Endothelial cell of umbilical vein (primary cell): Measurements from ENCODE around the gene PRKCZ. TPM values are rescaled to one million over a fixed set of nuclear protein-coding genes. Genes with fewer than 3 reads are reported as not detected.

Source experiments
- BruUV-seq: library from RNA; stranded (reverse); fragments of 400-500 nt; replicated peaks from 2 replicates; lab custom pipeline; 2021; lab: Mats Ljungman, UMichigan
- CTCF ChIA-PET: fragments of 300-600, 350-600 bp; sonication (Branson Sonifier 250); formaldehyde crosslinking; loops from one replicate; lab custom pipeline; 2021; ENCODE audit warnings: antibody characterized with exemption, inconsistent platforms; lab: Charles Lee
- POLR2A ChIA-PET: fragments of 300-600, 350-600 bp; sonication (Branson Sonifier 250); formaldehyde crosslinking; loops from one replicate; lab custom pipeline; 2021; ENCODE audit warnings: antibody characterized with exemption, inconsistent platforms; lab: Charles Lee
- DNase-seq: peaks from one replicate; pipeline ENCODE4 v3.0.0-alpha.2; 2011; ENCODE audit warnings: low read depth, low spot score
- FAIRE-seq: peaks from 2 replicates; lab custom pipeline; 2011; peaks lifted over from hg19 to GRCh38; lab: Jason Lieb, UNC
- H2AFZ ChIP-seq: 2 replicates; pipeline ENCODE4 v1.6.0; 2012; ENCODE audit warnings: low read depth, low read length, control low read depth, inconsistent platforms
- H3K27ac ChIP-seq: 2 replicates; pipeline ENCODE4 v1.5.1; 2011; ENCODE audit warnings: low read depth, mild to moderate bottlenecking, control low read depth, low read length, moderate library complexity; ENCODE audit not compliant: insufficient read depth
- H3K27me3 ChIP-seq, 2 experiments: 2 replicates each; pipeline versions ENCODE4 v1.6.0 to v1.6.1; 2011; ENCODE audit warnings: low read length in 2 of 2, mixed read lengths in 1 of 2; ENCODE audit not compliant: control insufficient read depth in 2 of 2, insufficient read depth in 2 of 2
- H3K36me3 ChIP-seq, 2 experiments: 2 replicates in 1 of 2; 3 replicates in 1 of 2; pipeline ENCODE4 v1.5.1; 2011; ENCODE audit warnings: low read length in 2 of 2, mild to moderate bottlenecking in 1 of 2, moderate library complexity in 1 of 2; ENCODE audit not compliant: control insufficient read depth in 2 of 2, insufficient read depth in 2 of 2; ENCODE audit errors: extremely low read depth in 1 of 2
- H3K4me1 ChIP-seq: 3 replicates; pipeline ENCODE4 v1.5.1; 2011; ENCODE audit warnings: mild to moderate bottlenecking, low read length; ENCODE audit not compliant: control insufficient read depth, insufficient read depth; ENCODE audit errors: extremely low read depth
- H3K4me2 ChIP-seq: 2 replicates; pipeline ENCODE4 v1.6.1; 2011; ENCODE audit warnings: low read length, control low read depth, mixed read lengths; ENCODE audit not compliant: insufficient read depth
- H3K4me3 ChIP-seq, 3 experiments: fragments of 200-600 bp in 1 of 3; sonication (generic), shearing (Covaris generic) in 1 of 3; replicated peaks in 1 of 3; 2 replicates each; pipeline ENCODE4 v1.5.1; 2011 to 2016; ENCODE audit warnings: control low read depth in 3 of 3, low read length in 3 of 3, mild to moderate bottlenecking in 2 of 3, inconsistent platforms in 1 of 3, low read depth in 1 of 3, moderate library complexity in 1 of 3; ENCODE audit not compliant: insufficient read depth in 1 of 3
- H3K79me2 ChIP-seq: 2 replicates; pipeline ENCODE4 v1.6.0; 2012; ENCODE audit warnings: low read length, inconsistent platforms; ENCODE audit not compliant: control insufficient read depth, insufficient read depth
- H3K9ac ChIP-seq: replicated peaks from 2 replicates; pipeline ENCODE3; 2011; ENCODE audit warnings: low read length, control low read depth; ENCODE audit not compliant: insufficient read depth; ENCODE audit errors: extremely low read depth
- H3K9me1 ChIP-seq: replicated peaks from 3 replicates; pipeline ENCODE4 v1.6.0; 2011; ENCODE audit warnings: mild to moderate bottlenecking, low read length; ENCODE audit not compliant: control insufficient read depth, insufficient read depth; ENCODE audit errors: extremely low read depth
- H3K9me3 ChIP-seq: replicated peaks from 2 replicates; pipeline ENCODE4 v1.5.1; 2012; ENCODE audit warnings: low read length, inconsistent platforms; ENCODE audit not compliant: control insufficient read depth, insufficient read depth
- H4K20me1 ChIP-seq: replicated peaks from 2 replicates; pipeline ENCODE3; 2011; ENCODE audit warnings: mild to moderate bottlenecking, low read length; ENCODE audit not compliant: control insufficient read depth, insufficient read depth; ENCODE audit errors: extremely low read depth
- EZH2 ChIP-seq: IDR thresholded peaks from 2 replicates; pipeline ENCODE4 v1.6.1; 2012; ENCODE audit warnings: borderline replicate concordance, low read depth, mild to moderate bottlenecking, moderate library complexity, low read length, inconsistent platforms; ENCODE audit not compliant: severe bottlenecking
- FOS ChIP-seq: IDR thresholded peaks from 2 replicates; pipeline ENCODE4 v1.6.1; 2011; ENCODE audit warnings: mild to moderate bottlenecking, low read length, moderate library complexity, borderline replicate concordance; ENCODE audit not compliant: insufficient read depth
- GATA2 ChIP-seq: IDR thresholded peaks from 2 replicates; pipeline ENCODE4 v1.7.0; 2011; ENCODE audit warnings: low read depth, mild to moderate bottlenecking, moderate library complexity, mixed read lengths, low read length; ENCODE audit not compliant: insufficient read length, insufficient read depth
- JUN ChIP-seq: IDR thresholded peaks from 2 replicates; pipeline ENCODE4 v1.6.1; 2011; ENCODE audit warnings: borderline replicate concordance, low read depth; ENCODE audit not compliant: insufficient read length, insufficient read depth
- MAX ChIP-seq: IDR thresholded peaks from 2 replicates; pipeline ENCODE4 v1.6.1; 2011; ENCODE audit not compliant: insufficient read depth, insufficient read length
- MYC ChIP-seq: IDR thresholded peaks from one replicate; pipeline ENCODE4 v1.6.1; 2011; ENCODE audit warnings: mild to moderate bottlenecking, low read depth, low read length
- POLR2A ChIP-seq: IDR thresholded peaks from 2 replicates; pipeline ENCODE4 v1.6.1; 2012; ENCODE audit warnings: low read depth, mild to moderate bottlenecking, control low read depth, low read length
- POLR2AphosphoS5 ChIP-seq: IDR thresholded peaks from 2 replicates; pipeline ENCODE4 v1.6.1; 2012; ENCODE audit warnings: low read depth, mild to moderate bottlenecking, control low read depth, low read length, moderate library complexity; ENCODE audit not compliant: insufficient read depth
- dilution Hi-C: fragments of 300-500 bp; cut with MboI; formaldehyde crosslinking; loops from one replicate; pipeline ENCODE4 v1.15.0; 2019; ENCODE audit warnings: low sequenced_read_pairs; ENCODE audit not compliant: extremely low pct_ligation_motif_present
- intact Hi-C: fragments of 100-400 bp; cut with micrococcal nuclease; formaldehyde crosslinking; loops from one replicate; pipeline ENCODE4 v1.10.0; 2022
- polyA plus RNA-seq, 4 experiments: library from polyadenylated mRNA; depleted of rRNA in 3 of 4; stranded (reverse) in 3 of 4; unstranded in 1 of 4; fragments of >200 nt; gene quantifications; 2 replicates each; pipeline versions ENCODE4 v1.2.1 to v1.2.3, GENCODE V29; 2011 to 2012; ENCODE audit warnings: missing spikeins in 1 of 4
- total RNA-seq: library from RNA; stranded (reverse); gene quantifications from 2 replicates; pipeline ENCODE4 v1.2.3, GENCODE V29; 2021
- TF ChIP-seq, protein P1 (sequence below), 2 donors: IDR thresholded peaks; 1 replicate in 1 of 2; 2 replicates in 1 of 2; pipeline ENCODE4 v1.5.1; 2011; ENCODE audit warnings: low read length in 2 of 2, mild to moderate bottlenecking in 2 of 2, moderate library complexity in 2 of 2, control low read depth in 1 of 2, inconsistent platforms in 1 of 2, low read depth in 1 of 2; ENCODE audit not compliant: insufficient read depth in 1 of 2; ENCODE audit errors: extremely low read depth in 1 of 2

The PRKCZ gene
- total and polyA plus RNA-seq, 2 donors (not counting 3 experiments of a cell fraction or from before 2014, with no cell fraction given): 0.22 to 1.7 TPM

- intact Hi-C loops: loop anchor here (1.0 to 10.0 kb wide), 3 partner anchors 56 to 1235 kb away; no protein-coding TSS in a partner anchor
- dilution Hi-C loops: loop anchor here (10.0 kb wide), 1 partner anchor 185 kb away; no protein-coding TSS in a partner anchor
These were observed 139.5 kb downstream of the PRKCZ start for GRCh38 chr1:2189459-2190425.

GRCh38 chr1:2190491-2190976 is 140.3 kb downstream of the PRKCZ start:
- POLR2A ChIA-PET: interaction anchor here (0.9 kb wide), 1 partner anchor 170 kb away, joined by 3 read pairs; no protein-coding TSS in a partner anchor
- CTCF ChIA-PET: interaction anchor here (1.1 to 2.9 kb wide), 3 partner anchors 58 to 191 kb away, joined by 5 to 37 read pairs (median 6); no protein-coding TSS in a partner anchor
- no peaks in the 10 kb centered on the region for H3K36me3 ChIP-seq
- no peaks in the 10 kb centered on the region for H3K9me1 ChIP-seq
- intact Hi-C loops: loop anchor here (1.0 to 10.0 kb wide), 2 partner anchors 358 to 1234 kb away; no protein-coding TSS in a partner anchor
- dilution Hi-C loops: loop anchor here (10.0 kb wide), 1 partner anchor 184 kb away; no protein-coding TSS in a partner anchor
- H2AFZ ChIP-seq: no peak overlapping the region
- H3K27me3 ChIP-seq: no peaks in the 10 kb centered on the region
- no peaks in the 10 kb centered on the region for H3K9me3 ChIP-seq
- H4K20me1 ChIP-seq: no peaks in the 10 kb centered on the region
- BruUV-seq: no TSS peak
- DNase-seq (no peak), FAIRE-seq (no peak)
- H3K9ac ChIP-seq: no peak overlapping the region
- no peak overlapping the region for H3K4me2 ChIP-seq
- peaks cover 18% of the 10 kb centered on the region for H3K4me1 ChIP-seq
- TF ChIP-seq FOS: no peak
- TF ChIP-seq GATA2: no peak
- TF ChIP-seq EZH2: no peak
- no peak for TF ChIP-seq POLR2A
- TF ChIP-seq MAX: no peak
- no peak for TF ChIP-seq JUN
- TF ChIP-seq, protein P1, sequence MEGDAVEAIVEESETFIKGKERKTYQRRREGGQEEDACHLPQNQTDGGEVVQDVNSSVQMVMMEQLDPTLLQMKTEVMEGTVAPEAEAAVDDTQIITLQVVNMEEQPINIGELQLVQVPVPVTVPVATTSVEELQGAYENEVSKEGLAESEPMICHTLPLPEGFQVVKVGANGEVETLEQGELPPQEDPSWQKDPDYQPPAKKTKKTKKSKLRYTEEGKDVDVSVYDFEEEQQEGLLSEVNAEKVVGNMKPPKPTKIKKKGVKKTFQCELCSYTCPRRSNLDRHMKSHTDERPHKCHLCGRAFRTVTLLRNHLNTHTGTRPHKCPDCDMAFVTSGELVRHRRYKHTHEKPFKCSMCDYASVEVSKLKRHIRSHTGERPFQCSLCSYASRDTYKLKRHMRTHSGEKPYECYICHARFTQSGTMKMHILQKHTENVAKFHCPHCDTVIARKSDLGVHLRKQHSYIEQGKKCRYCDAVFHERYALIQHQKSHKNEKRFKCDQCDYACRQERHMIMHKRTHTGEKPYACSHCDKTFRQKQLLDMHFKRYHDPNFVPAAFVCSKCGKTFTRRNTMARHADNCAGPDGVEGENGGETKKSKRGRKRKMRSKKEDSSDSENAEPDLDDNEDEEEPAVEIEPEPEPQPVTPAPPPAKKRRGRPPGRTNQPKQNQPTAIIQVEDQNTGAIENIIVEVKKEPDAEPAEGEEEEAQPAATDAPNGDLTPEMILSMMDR (IDR thresholded peaks at IDR 0.05; ENCODE audit: extremely low read depth in 1 of 2, insufficient read depth in 1 of 2, low read depth in 1 of 2, low read length in 2 of 2): no peak
- no peak for TF ChIP-seq MYC
- no peak for TF ChIP-seq POLR2AphosphoS5
- no peak overlapping the region for H3K4me3 ChIP-seq
- H3K27ac ChIP-seq: peak overlapping the region; percentile 69
- H3K79me2 ChIP-seq: peaks cover 13% of the 10 kb centered on the region

More at GRCh38 chr1:2189459-2190425, 139.5 kb downstream of the PRKCZ start:
- Histone ChIP-seq H3K36me3 (no peaks in the 10 kb centered on the region), H3K9me1 (no peaks in the 10 kb centered on the region), H3K27ac (peak overlapping the region; percentile 78), H2AFZ (peak overlapping the region; percentile 97), H3K9me3 (no peaks in the 10 kb centered on the region), H4K20me1 (no peaks in the 10 kb centered on the region), H3K4me3 (peak overlapping the region; percentile 39 to 54 (median 39)), H3K4me2 (peak overlapping the region; percentile 85), H3K27me3 (no peaks in the 10 kb centered on the region), H3K79me2 (peaks cover 13% of the 10 kb centered on the region), H3K9ac (peak overlapping the region; percentile 65), H3K4me1 (peaks cover 18% of the 10 kb centered on the region)
- DNase-seq: peak; percentile 96
- FAIRE-seq: peak; percentile 94
- TSS peak; percentile 24 for BruUV-seq
- CTCF ChIA-PET: interaction anchor here (1.0 to 2.9 kb wide), 7 partner anchors 9 to 213 kb away, joined by 3 to 37 read pairs (median 5); no protein-coding TSS in a partner anchor
- POLR2A ChIA-PET: interaction anchor here (0.6 to 0.9 kb wide), 2 partner anchors 57 to 171 kb away, joined by 3 read pairs; no protein-coding TSS in a partner anchor
- TF ChIP-seq POLR2A (peak; percentile 78), MYC (no peak)
